GM19328 (cell line): Measurements from ENCODE around the gene BCAT1.
"Not testable (repeated sequence)": the region's sequence is repeated elsewhere in the genome, so short reads cannot be mapped to it uniquely, and the experiment has no call there.

Experiments
- ATAC-seq: cut with Tn5 transposase; IDR thresholded peaks from one replicate; pipeline ENCODE4 v1.9.1; 2021; ENCODE audit warnings: mild to moderate bottlenecking, moderate library complexity; ENCODE audit not compliant: unreplicated experiment

BCAT1 gene

DNA sequence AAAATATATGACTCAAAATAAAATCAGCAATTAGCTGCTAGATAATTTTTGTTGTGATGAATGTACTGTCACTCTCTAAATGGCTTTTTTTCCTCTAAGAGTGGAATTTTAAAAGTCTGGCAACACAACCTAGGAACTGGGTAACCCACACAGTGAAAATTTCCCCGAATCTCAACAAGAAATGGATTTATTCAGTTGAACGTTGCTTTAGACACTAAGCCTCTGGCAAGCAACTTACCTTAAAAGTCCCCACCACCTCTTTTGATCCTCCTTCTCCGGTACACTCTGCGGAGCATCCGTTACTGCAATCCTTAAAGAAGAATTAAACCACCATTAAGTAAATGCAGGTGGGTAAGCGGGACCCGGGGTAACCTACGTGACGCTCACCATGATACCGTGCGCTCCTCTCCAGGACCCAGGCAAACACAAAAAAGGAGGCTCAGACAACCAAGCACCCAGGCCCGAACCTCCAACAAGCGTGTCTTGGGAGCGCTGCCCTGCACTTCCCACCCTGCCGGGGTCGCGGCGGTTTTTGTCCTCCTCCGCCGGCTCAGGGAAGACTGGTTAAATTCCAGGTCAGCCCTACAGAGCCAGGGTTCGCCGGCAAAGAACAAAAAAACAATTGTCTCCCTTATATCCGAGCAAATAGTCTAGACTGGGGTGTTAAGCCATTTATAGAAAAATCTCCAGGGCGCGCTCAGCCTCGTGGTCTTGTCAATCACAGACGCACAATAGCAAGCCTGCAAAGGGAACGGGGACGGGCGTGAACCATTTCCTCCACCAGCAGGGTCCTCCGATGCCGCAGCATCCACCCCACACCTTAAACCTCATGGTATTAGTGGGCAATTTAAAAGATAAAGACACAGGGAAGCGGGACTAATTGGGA is 47.1 kb downstream of the BCAT1 start:
- no peak for ATAC-seq

- ATAC-seq: no peak
Observed at GRCh38 chr12:24900196-24900595, 48.7 kb downstream of the BCAT1 start.

- ATAC-seq: no peak
Observed at GRCh38 chr12:24899503-24900075, 49.3 kb downstream of the BCAT1 start.

- ATAC-seq: no peak
Observed at GRCh38 chr12:24898606-24899005, 50.3 kb downstream of the BCAT1 start.

- no peak for ATAC-seq
Observed at GRCh38 chr12:24898185-24898584, 50.7 kb downstream of the BCAT1 start.

GRCh38 chr12:24896171-24896570 is 52.7 kb downstream of the BCAT1 start:
- no peak for ATAC-seq

DNA sequence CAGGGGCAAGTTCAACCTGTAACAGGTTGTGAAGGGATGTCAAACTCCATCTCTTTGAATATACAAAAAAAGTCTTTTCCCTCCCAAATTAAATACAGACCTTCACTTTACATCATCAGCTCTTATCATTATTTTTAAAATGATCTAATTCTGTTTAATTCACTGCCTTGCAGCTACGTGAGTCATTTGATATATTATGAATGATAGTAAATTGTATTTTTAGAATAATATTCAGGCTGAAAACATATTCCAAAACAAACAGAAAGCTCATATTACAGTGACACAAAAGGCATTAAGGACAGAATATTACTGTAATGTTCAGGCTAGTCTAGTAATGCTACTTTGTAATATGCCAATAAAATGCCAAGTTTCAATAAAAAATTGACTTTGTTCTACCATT is 53.3 kb downstream of the BCAT1 start:
- no peak for ATAC-seq

DNA sequence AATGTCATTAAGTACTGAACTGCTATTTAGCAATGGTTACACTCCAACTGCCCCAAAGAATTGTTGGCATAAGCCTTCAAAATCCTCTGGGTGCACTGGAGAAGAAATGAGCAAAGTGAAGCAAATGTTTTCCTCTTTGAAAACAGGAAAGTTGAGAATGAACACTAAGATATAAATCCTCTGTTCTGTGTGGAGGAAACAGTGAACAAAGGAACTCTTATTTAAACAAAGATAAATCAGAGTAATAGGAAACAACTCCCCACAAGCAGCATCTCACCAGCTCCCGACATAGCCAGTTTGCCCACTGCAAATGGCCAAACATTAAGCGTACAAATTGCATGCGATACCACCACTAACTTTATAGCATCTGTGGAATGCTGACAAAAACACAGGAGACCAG is 54.0 kb downstream of the BCAT1 start:
- ATAC-seq: no peak

DNA sequence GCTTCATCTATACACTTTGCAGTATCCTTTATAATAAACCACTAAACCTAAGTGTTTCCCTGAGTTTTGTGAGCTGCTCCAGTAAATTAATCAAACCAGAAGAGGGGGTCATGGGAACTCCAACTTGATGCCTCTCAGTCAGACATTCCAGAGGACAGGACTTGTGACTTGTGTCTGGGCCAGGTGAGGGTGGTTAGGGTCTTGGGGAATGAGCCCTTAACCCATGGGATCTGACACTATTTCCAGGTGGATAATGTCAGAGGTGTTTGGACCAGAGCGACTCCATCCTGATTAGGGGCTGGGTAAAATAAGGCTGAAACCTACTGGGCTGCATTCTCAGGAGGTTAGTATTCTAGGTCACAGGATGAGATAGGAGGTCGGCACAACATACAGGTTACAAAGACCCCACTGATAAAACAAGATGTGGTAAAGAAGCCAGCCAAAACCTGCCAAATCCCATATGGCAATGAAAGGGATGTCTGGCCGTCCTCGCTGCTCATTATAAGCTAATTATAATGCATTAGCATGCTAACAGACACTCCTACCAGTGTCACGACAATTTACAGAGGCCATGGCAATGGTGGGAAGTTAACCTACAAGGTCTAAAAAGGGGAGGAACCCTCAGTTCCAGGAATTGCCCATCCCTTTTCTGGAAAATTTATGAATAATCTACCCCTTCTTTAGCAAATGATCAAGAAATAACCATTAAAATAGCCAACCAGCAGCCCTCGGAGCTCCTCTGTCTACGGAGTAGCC is 58.7 kb downstream of the BCAT1 start:
- ATAC-seq: no peak

GRCh38 chr12:24889411-24889810 is 59.5 kb downstream of the BCAT1 start:
- ATAC-seq: no peak

- ATAC-seq: no peak
Observed at GRCh38 chr12:24888813-24889212, 60.1 kb downstream of the BCAT1 start.

- no peak for ATAC-seq
Observed at GRCh38 chr12:24884911-24885310, 64.0 kb downstream of the BCAT1 start.

DNA sequence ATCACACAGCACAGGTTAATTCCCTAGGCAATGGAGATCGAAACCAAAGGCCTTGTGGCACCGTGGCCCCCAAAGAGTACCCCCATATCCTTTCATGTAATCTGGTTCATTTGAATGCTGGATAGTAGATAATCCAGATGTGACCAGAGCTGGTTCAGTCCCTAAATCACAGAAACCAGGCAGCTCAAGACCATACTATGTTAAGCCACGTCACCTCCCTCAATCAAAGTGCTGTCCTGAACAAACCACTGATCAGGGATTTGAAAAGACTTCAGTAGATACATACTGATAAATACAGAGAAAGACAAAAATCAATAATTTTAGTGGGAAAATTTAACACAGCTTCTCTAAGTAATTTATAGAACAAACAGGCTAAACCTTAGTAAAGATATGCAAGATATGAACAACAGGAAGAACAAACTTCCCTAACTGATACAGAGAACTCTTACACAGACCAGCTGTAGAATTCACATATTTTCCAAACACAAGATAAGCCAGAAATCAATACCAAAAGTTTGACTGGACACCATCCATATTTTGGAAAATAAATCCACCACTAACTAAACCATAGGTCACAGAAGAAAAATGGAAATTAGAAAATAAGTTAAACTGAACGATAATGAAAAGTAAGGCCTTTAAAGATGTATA is 67.1 kb downstream of the BCAT1 start:
- no peak for ATAC-seq

DNA sequence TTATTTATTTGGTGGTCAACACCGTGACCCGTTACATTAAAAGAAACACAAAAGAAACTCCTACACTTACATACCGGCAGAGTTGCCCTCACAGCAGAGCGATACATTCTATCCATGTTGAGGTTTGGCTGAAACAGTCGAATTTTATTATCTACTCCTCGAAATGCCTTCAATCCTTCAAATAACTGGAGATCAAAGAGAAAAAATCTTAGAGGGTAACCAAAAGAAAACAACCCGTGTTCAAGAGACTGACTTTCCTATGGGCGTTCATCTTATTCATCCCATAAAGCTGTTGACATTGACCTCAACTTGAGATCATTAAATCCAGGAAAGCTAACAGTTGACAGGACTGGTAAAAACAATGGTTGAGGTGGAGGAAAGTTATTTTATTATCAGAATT is 67.7 kb downstream of the BCAT1 start:
- no peak for ATAC-seq

- no peak for ATAC-seq
Observed at GRCh38 chr12:24880732-24881131, 68.2 kb downstream of the BCAT1 start.

DNA sequence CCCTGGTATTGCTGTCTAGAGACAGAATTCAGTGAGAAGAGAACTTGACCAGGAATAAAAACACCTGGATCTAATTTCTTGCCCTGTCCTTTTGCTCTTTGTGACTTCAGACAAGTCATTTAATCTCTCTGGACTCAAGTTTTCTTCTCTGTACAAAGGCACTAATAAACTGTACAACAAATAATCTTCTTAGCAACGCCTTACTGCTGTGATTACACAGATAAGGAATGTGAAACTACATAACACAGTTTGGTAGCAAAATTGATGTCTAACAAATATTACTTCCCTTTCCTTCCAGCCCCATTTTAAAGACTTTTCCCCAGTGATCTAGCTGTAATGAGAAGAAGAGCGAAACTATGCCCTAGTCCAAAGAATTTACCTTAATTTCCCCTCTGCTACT is 69.3 kb downstream of the BCAT1 start:
- no peak for ATAC-seq

DNA sequence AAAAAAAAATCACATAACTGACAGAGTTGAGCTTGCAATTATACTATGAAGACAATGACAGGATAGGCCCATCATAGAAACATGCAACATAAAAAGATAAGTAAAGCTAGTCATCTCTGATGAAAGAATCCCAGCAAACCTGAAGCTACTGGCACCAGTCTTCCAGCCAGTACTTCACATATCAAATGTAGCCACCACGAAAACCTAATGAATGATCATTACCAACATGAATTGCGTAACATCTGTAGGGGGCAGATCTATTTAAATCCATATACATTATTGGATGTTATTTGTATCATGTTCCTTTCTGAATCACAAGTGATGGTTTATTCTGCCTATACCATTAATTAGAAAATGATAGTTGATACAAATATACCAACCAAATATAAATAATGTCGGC is 73.9 kb downstream of the BCAT1 start:
- ATAC-seq: no peak

DNA sequence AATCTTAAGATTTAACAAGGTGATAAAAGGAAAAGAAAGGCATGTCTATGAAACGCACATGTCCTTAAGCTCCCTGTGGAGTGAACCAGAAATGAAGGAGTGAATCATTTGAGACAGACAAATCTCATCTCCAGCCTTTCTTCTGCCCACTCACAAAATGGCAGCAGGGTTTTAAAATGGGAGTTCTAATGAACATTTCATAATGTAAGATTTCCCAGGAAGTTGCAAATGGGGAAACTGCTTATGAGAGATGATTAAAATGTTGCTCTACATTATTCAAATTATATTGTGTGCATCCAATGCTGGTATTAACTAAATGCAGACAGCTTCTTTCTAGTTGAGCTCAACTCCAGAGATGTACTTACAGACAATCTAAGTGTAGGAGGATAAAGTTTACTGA is 76.7 kb downstream of the BCAT1 start:
- ATAC-seq: no peak

- not testable (repeated sequence) for ATAC-seq
Observed at GRCh38 chr12:24866139-24866538, 82.8 kb downstream of the BCAT1 start.

GRCh38 chr12:24864796-24865125 is 84.1 kb downstream of the BCAT1 start:
- ATAC-seq: no peak

- peak; percentile 60 for ATAC-seq
Observed at GRCh38 chr12:24861766-24862540, 86.9 kb downstream of the BCAT1 start.
